Ovary (tissue), 9 donors: ENCODE data around the gene SH3PXD2B. TPM values are rescaled to one million over a fixed set of nuclear protein-coding genes. Genes with fewer than 3 reads are reported as not detected.

Source experiments
- DNase-seq, 5 donors: peaks; one replicate each; pipeline ENCODE4 v3.0.0-alpha.2; 2019 to 2020
- H3K27ac ChIP-seq, 2 donors: fragments of 200-600 bp; one replicate each; pipeline versions ENCODE4 v1.5.1 to v1.8.0; 2019 to 2022
- H3K27me3 ChIP-seq: fragments of 200-600 bp; one replicate; pipeline ENCODE4 v1.8.0; 2022
- H3K36me3 ChIP-seq: fragments of 200-600 bp; sonication (generic); one replicate; pipeline ENCODE4 v1.5.1; 2019
- H3K4me1 ChIP-seq: one replicate; pipeline ENCODE4 v1.8.1; 2013; ENCODE audit warnings: mild to moderate bottlenecking, moderate library complexity; ENCODE audit not compliant: insufficient read depth
- H3K4me3 ChIP-seq: fragments of 200-600 bp; sonication (generic); one replicate; pipeline ENCODE4 v1.5.1; 2017
- H3K9me3 ChIP-seq, 2 donors: fragments of 200-600 bp in 1 of 2; sonication (generic) in 1 of 2; one replicate each; pipeline versions ENCODE4 v1.5.1 to v1.8.1; 2013 to 2019; ENCODE audit warnings: mild to moderate bottlenecking in 1 of 2, moderate library complexity in 1 of 2
- EP300 ChIP-seq: sonication (generic); formaldehyde crosslinking; IDR thresholded peaks from one replicate; pipeline ENCODE4 v1.6.1; 2017; ENCODE audit warnings: antibody characterized with exemption
- POLR2A ChIP-seq: fragments of 450-650 bp; IDR thresholded peaks from one replicate; pipeline ENCODE4 v1.6.1; 2017; ENCODE audit warnings: antibody characterized with exemption, mild to moderate bottlenecking, moderate library complexity
- WGBS, 3 donors: extraction: QIAGEN DNeasy Blood & Tissue Kit in 1 of 3; methylation state at CpG; one replicate each; pipeline versions ENCODE4 v1.1.5 to v1.1.7; 2013 to 2017; 5-methylcytosine and 5-hydroxymethylcytosine counted together
- intact Hi-C, 4 donors: fragments of 100-400 bp; cut with DNase I; formaldehyde crosslinking; loops; one replicate each; pipeline versions ENCODE4 v1.11.0 to v1.15.1; 2022 to 2023
- polyA plus RNA-seq, 2 donors: library from polyadenylated mRNA; stranded (reverse); fragments of 200-250 nt in 1 of 2; fragments of 350-450 nt in 1 of 2; fragmentation: Illumina TruSeq in 1 of 2; extraction: RNeasy Lipid Tissue Mini Kit (QIAGEN cat#74804) in 1 of 2; gene quantifications; one replicate each; pipeline ENCODE4 v1.2.3, GENCODE V29; 2013 to 2014
- total RNA-seq, 7 donors: library from RNA; depleted of rRNA in 2 of 7; stranded (reverse); fragments of >200 nt in 2 of 7; fragmentation: NEBNext Ultra II Directional in 3 of 7; extraction: Animal tissue kit (Norgen Biotek cat#: 25700) in 3 of 7; gene quantifications; one replicate each; pipeline versions ENCODE4 v1.1.0 to v1.2.4, GENCODE V29; 2016 to 2023
- TF ChIP-seq, protein P1 (sequence below), 3 donors: fragments of 450-650 bp in 2 of 3; fragments of 200-600 bp in 1 of 3; IDR thresholded peaks; one replicate each; pipeline versions ENCODE4 v1.5.1 to v1.8.0; 2016 to 2022; ENCODE audit warnings: antibody characterized with exemption in 3 of 3, mild to moderate bottlenecking in 1 of 3
- donor health status: DM: no; HTN: no; CAD: no; lungs with moderate emphysema.
- donor health status: DM: no; HTN: no; CAD: no.
- donor health status: Bipolar disorder and iron deficiency.
- donor health status: DM: yes; HTN: yes; CAD: no.
- donor health status: DM: no; HTN: no; CAD: no.
- donor health status: DM: yes; HTN: yes; CAD: no.

Gene SH3PXD2B
- total and polyA plus RNA-seq, 9 donors, result 13.0 to 71.8 (median 49.9) TPM

GRCh38 chr5:172415362-172416275 is 38.7 kb downstream of the SH3PXD2B start:
- intact Hi-C loops, result loop anchor here in 2 of 4 donors (5.0 kb wide), 1 partner anchor 37 kb away; the partner anchor contains the start of gene SH3PXD2B (in 2 of the 2)
- Histone ChIP-seq H3K27me3 (no peaks in the 10 kb centered on the region), H3K9me3 (no peaks in the 10 kb centered on the region), H3K27ac (peak overlapping the region; percentile 63 to 65), H3K4me1 (peaks cover 58% of the 10 kb centered on the region), H3K4me3 (no peak overlapping the region), H3K36me3 (no peaks in the 10 kb centered on the region)
- WGBS, 3 donors, result 91 to 93% (median 91%) methylated on average over 13 of the region's 13 CpGs
- DNase-seq, result peak in 1 of 5 donors; percentile 10
- no peak for TF ChIP-seq POLR2A
- no peak for TF ChIP-seq EP300
- TF ChIP-seq, protein P1, sequence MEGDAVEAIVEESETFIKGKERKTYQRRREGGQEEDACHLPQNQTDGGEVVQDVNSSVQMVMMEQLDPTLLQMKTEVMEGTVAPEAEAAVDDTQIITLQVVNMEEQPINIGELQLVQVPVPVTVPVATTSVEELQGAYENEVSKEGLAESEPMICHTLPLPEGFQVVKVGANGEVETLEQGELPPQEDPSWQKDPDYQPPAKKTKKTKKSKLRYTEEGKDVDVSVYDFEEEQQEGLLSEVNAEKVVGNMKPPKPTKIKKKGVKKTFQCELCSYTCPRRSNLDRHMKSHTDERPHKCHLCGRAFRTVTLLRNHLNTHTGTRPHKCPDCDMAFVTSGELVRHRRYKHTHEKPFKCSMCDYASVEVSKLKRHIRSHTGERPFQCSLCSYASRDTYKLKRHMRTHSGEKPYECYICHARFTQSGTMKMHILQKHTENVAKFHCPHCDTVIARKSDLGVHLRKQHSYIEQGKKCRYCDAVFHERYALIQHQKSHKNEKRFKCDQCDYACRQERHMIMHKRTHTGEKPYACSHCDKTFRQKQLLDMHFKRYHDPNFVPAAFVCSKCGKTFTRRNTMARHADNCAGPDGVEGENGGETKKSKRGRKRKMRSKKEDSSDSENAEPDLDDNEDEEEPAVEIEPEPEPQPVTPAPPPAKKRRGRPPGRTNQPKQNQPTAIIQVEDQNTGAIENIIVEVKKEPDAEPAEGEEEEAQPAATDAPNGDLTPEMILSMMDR (IDR thresholded peaks at IDR 0.05), result no peak

DNA sequence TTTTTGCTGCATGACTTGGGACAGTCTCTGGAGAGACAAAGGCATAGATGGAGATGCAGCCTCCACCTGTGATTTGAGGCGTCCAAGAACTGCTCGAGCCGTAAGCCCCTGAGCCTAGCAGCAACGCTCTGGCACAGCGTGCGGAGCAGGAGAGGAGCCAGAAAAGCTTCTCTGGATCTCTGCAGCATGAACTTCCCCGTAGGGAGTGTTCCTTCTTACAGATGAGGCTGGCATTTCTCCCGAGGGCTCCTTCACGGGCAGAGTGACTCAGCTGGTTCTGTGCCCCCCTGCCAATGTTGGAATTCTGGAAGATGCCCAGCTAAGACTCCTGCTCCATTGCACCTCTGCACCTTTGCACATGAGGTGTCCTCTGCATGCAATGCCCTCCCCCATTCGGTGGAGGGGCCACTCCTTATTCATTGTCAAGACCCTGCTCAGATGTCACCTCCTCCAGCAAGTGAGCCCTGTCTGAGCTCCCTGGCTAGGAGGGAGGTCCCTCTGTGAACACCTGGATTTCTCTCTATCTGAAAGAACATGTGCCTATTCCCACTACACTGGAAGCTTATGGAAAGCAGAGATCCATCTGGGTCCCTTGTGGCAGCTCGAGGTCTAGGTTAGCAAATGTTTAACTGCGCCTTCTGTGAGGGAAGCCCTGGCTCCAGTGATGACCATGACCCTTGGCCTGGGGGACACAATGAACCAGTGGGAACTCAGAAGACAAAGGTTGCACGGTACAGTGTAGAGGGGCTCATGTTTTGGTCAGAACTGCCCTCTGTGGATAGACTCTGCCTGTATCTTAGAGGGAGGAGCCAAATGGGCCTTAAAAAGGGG is 39.6 kb downstream of the SH3PXD2B start:
- Histone ChIP-seq H3K4me3 (no peak overlapping the region), H3K36me3 (no peaks in the 10 kb centered on the region), H3K27ac (peak overlapping the region; percentile 63 to 65), H3K9me3 (no peaks in the 10 kb centered on the region), H3K4me1 (peaks cover 54% of the 10 kb centered on the region), H3K27me3 (no peaks in the 10 kb centered on the region)
- 11 to 39% (median 27%) methylated on average over 13 of the region's 13 CpGs for WGBS, 3 donors
- DNase-seq, result peak; percentile 66 to 84 (median 72)
- TF ChIP-seq, protein P1 (IDR thresholded peaks at IDR 0.05), result no peak
- TF ChIP-seq POLR2A, result no peak
- TF ChIP-seq EP300, result no peak
- intact Hi-C loops, result loop anchor here in 2 of 4 donors (5.0 kb wide), 1 partner anchor 38 kb away; the partner anchor contains the start of gene SH3PXD2B (in 2 of the 2)

DNA sequence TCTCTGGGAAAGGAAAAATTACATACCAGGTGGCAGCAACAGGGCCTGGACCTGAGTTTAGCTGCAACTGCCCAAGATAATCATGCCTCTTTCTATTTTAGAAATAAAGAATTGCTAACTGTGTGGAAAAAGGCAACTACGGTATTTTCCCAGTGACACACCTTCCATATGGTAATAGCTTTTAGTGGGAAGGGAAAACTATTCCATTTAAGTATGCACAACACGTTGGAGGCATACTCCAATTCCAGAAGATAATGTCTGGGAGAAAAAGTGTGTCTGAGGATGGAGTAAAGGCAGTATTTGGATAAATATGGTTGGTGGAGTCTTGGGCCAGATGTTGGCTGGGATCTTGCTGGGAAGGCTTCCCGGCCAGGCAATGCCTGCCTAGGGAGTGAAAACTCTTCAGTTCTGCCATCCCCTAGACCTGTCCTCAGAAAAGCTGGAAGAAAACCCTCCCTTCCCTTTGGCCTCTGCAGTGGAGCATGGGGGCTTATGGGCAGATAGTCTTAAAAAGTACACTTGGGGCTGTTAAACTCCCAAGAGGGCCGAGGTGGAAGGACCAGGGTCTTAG is 40.6 kb downstream of the SH3PXD2B start:
- TF ChIP-seq, protein P1 (IDR thresholded peaks at IDR 0.05), result no peak
- TF ChIP-seq POLR2A, result no peak
- TF ChIP-seq EP300, result no peak
- Histone ChIP-seq H3K4me3 (no peak overlapping the region), H3K36me3 (no peaks in the 10 kb centered on the region), H3K9me3 (no peaks in the 10 kb centered on the region), H3K4me1 (peaks cover 45% of the 10 kb centered on the region), H3K27ac (peak overlapping the region; percentile 42 to 72), H3K27me3 (no peaks in the 10 kb centered on the region)
- DNase-seq, result no peak
- WGBS, 3 donors, result 34 to 48% (median 35%) methylated on average over 4 of the region's 4 CpGs
- intact Hi-C loops, result no loop called here

- Histone ChIP-seq H3K36me3 (no peaks in the 10 kb centered on the region), H3K4me3 (no peak overlapping the region), H3K27ac (peak overlapping the region; percentile 42 to 72), H3K9me3 (no peaks in the 10 kb centered on the region), H3K4me1 (peaks cover 39% of the 10 kb centered on the region), H3K27me3 (no peaks in the 10 kb centered on the region)
- WGBS, 3 donors, result 52 to 66% (median 64%) methylated on average over 13 of the region's 13 CpGs
- TF ChIP-seq POLR2A, result no peak
- TF ChIP-seq EP300, result peak; percentile 94
- TF ChIP-seq, protein P1 (IDR thresholded peaks at IDR 0.05), result no peak
- intact Hi-C loops, result no loop called here
- peak; percentile 57 to 81 (median 72) for DNase-seq
These were observed 41.5 kb downstream of the SH3PXD2B start for GRCh38 chr5:172412724-172413286.
